NCI-H187 (cell line): ENCODE measurements around the gene TUG1.

Experiments used
- DNase-seq, 2 experiments: peaks; one replicate each; lab custom pipeline; 2025; lab: John Stamatoyannopoulos, UW

TUG1 gene

DNA sequence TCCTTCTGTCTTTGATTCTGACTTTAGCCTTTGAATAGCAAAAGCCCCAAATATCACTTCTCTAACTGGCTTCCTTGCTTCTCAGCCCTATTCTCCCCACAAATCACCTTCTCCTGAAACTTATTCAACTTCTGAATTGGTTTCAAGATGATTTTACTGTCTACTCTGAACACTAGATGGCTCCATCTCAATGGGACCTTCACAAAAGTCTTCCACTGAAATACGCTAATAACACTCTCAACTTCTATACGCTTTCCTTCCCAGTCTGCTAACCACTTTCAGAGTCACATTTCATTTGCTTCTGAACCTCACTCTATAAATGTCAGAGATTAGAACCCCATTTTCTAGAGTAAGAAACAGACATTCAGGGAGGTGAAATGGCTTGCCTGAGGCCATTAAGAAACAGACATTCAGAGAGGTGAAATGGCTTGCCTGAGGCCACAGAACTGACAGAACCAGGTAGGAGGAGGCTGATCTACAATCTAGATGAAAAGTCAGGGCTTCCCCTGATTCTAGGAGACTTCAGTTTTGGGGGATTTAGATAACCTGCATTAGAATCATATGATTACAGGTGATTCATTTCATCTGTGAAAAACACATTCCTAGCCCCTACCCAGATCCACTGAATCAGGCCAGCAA, 21.1 kb upstream of the TUG1 start:
- no peak for DNase-seq

DNA sequence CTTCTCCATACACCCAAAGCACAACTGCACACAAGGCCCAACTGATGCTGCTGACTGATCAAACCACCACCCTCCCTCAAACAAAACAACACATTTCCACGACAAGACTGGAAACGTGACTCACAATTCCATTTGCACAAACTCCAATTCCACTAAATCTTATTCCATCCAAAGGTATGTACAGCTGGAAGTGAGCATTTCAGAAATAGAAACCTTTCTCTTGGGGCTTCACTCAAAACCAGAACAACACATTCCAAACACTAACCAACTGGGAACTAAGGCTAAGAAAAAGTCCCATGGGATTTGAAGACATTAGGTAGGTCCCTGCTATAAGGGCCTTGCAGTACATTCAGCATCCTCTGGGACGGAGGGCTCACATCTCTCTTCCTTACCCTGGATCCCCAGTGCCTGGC, 20.1 kb upstream of the TUG1 start:
- DNase-seq: no peak

DNA sequence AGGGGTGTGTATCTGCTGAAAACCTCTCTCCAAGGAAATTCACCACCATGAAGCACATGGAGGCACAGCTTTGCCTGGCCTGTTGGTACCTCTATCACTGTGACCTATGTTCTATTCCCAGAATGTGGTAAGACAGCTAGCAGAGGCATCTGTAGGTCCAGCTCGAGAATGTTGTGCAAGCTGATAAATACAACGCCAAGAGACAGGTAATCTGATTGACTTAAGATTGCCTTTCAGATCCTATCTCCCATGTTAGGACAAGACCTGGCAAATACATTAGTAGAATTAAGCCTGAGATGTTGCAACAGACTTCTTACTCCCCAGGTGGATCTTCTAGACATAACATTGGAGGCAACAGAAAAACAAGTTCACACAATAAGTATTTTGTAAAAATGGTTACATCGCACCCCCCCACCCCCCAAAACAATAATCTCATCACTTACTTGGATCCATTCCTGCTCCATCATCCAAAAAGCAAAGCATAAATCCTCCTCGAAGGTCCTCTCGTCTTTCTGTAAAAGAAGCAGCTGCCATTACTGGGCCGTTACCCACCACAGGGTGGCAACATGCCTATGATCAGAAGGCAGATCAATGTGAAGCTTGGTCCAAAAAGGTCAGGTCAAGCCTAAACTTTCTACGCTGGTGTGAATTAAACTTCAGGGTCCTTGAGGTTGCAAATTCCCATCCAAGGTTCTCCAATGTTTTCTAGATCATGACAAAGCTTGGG, 19.0 kb upstream of the TUG1 start:
- no peak for DNase-seq

DNA sequence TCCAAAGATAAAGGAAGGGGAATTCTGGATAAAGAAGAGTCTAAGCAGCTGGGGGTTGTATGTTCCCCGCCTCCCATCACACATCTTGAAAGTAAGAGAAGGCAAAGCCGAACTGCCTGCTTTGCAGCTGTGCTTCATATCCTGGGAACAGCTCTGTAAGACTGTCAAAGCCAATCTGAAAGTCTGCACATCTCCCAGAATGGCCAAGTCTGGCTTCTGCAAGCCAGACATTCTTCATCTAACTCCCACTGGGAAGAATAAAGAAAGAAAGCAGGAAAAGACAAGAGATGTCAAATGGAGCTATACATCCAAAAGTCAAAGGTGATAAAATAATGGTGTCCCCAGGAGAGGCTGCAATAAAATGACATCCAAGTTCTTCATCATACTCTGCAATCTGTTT, 15.9 kb upstream of the TUG1 start:
- DNase-seq: no peak

DNA sequence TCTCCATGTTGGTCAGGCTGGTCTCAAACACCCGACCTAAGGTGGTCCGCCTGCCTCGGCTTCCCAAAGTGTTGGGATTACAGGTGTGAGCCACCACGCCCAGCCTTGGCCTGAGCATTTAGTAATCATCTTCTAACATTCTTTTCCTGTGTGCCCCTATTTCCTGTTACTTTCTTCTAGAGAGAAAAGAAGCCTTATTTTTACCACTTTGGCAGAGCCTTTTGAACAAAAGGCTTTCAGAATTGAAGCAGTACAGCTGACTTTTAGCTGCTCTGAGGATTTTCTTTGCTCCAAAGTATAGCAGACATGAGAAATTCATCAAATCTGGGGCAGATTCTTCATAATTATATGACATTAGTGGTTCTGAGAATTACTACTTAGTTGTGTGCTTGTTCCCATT, 13.9 kb upstream of the TUG1 start:
- no peak for DNase-seq

DNA sequence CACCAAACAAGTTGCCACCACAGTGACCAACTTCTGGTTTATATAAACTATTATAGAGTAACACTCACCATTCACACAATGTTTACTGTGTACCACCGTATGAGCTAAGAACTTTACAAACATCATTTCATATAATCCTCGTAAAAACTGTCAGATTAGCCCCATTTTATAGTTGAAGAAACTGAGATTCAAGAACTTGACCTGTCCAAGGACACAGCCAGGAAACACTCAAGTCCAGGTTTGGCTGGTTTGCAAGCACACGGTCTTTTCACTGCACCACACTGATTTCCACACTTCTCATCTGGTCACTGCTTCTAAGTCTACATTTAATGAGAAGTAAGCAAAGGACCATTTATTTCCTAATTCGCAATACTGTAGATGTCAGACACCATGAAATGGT, 4.2 kb upstream of the TUG1 start:
- no peak for DNase-seq

DNA sequence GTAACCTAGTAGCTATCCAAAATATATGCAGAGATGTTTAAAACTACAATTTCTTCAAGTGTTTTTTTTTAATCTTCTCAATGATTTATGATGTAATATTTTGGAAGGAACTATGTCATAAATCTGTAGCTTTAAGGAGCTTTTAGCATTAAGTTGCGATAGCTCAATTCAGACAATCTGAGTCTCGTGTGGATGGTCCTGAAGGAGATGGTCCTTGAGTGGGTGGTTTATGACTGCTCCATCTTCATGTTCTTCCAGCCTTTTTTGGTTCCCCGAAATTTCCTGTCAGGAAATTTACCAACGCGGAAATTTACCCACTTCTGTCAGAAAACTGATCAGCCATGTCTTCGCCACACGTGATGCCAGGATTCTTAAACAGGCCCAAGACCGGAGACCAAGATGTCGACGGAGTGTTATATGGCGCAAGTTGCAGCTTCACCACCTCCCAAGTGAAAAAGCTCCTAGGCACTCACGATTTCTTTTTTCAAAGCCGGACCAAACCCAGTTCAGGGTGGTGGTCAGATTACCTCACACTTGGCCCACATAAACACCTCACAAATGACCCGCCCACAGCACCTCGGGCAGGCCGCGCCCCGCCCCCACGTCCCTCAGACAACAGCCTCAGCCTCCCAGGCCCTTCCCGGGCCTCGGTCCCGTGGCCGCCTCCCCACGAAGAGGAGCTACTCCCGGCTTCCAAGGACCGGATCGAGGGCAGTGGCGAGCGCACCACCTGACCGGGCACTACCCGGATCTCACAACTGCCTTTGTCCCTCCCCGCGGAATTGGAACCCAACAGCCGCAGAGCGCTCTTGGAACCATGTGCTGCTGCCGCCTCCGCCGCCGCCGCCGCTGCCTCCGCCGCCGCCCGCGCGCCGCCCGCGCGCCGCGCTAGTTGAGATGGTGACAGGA, 796 bp upstream of the TUG1 start, which contains the start of gene MORC2:
Gene MORC2 (minus strand): TSS at position 760 of the 909 bp plus-strand sequence. CDS start 885 bp downstream, outside the sequence.
- DNase-seq: peak in 1 of 2 experiments; percentile 16

DNA sequence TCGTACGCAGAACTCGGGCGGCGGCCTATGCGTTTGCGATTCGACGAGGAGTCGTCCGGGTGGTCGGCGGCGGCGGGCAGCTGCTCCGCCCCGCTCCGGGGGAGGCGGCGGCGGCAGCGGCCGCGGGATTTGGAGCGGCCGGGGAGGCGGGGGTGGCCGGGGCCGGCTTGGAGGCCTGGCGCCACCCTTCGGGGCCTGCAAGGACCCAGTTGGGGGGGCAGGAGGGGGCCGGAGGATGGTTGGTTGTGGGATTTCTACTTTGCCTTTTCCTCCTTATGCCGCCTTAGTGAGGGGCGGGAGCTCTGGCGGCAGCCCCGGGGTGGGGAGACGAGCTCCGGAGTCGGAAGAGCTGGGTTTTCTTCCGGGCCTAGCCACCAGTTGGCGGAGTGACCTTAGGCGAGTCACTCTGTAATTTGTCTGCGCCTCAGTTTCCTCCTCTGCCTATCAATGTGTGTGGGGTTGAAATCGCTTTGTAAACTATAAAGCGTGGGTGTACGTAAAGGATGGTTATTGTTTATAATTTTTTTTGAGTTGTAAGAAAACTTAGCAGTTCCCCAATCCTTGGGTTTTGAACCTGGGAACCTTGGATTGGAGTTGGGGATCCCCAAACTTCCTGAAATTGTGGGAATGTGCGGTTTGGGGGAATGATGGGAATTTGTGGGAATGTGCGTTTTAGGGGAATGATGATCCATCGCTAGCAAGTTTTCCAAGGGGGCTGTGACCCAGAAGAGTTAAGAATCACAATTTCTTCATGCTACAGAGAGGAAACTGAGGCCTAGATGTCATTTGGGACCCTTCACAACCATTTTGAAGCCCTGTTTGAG, 679 bp downstream of the TUG1 start:
- no peak for DNase-seq

DNA sequence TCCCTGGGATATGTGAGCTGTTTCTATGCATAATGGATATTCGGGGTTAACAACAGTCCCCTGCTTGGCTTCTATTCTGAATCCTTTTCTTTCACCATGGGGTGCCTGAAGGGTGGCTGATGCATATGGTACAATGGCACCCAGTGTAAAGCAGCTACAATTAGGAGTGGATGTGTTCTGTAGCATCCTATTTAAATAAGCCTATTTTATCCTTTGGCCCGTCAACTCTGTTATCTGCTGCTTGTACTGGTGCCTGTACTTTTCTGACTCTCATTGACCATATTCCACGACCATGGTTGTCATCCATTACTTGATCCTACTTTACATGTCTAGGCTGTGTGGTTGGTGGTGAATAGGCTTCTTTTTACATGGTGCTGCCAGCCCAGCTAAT, 1.3 kb downstream of the TUG1 start:
- DNase-seq: no peak

DNA sequence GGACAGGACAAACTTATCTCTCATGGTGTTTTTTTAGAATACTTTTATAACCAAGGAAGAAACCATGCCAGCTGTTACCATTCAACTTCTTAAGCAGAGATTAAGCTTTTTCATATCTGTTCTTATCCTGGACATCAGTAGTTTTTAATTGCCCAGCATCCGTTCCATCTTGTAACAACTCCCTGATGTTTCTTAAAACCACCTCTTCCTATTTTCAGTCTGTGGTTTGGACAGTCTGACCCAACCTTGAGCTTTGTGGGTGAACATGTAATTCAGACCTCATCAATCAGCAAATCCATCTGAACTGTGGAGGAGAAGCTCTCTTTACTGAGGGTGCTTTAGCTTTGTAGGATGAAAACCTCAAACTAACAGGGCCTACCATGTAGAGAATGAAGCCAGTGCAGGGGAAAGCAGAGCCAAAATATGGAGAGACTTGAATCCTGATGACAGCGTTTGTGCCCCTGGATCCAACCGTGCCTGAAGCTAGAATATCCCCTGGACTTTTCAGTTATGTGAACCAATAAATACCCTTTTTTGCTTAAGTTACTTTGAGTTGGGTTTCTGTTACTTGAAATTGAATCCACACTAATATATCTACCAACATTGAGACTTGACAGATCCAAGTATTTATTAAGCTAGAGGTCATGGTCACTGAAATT, 9.4 kb downstream of the TUG1 start:
- DNase-seq: no peak

DNA sequence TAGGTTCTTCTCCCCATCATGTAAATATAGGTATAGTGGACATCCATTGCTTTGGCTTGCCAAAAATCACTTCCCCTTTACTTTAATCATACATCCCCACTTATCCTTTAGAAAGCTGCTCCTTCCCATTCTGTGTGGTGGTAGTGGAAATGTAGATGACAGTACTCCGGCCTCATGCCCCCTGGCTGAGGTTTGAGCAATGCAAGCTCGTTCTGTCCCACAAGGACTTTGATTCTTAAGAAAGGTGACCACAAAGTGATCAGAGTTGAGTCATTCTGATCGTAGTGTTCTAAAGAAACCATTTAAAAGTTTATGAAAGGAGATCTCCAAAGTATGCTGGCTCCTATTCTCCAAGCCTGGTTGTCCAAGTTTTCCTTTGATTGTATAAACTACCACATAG, 10.9 kb downstream of the TUG1 start:
- DNase-seq: no peak

DNA sequence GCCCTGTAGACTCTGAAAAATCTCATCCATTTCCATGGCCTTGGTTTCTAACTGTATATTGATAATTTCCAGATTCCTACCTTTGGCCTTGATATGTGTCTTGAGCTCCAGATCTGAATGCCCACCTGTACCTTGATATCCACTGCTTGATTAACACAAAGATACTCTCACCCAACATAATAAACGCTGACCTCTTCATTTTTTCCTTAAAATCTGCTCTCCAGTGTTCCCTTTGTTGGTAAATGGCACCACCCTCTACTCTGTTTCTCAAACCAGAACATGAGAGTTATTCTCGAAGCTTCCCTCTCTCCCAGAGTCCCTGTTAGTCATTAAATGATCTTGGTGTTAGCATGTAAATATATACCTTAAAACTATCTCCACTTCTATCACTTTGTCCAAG, 13.4 kb downstream of the TUG1 start:
- no peak for DNase-seq

DNA sequence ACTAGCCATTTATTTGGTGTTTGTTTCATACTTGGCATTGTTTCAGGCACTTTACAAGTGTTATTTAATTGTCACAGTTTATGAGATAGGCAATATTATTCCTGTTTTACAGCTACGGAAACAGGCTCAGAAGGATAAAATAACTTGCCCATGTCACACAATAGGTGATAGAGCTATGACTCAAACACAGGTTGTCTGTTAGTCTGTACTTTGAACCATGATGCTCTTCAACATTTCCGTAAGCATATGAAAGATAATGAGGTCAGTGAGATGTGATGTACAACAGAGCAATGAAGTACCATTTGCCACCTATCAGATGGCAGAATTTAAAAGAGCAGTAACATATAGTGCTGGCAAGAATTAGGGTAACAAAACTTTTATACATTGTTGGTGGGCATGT, 15.3 kb downstream of the TUG1 start:
- DNase-seq: no peak

DNA sequence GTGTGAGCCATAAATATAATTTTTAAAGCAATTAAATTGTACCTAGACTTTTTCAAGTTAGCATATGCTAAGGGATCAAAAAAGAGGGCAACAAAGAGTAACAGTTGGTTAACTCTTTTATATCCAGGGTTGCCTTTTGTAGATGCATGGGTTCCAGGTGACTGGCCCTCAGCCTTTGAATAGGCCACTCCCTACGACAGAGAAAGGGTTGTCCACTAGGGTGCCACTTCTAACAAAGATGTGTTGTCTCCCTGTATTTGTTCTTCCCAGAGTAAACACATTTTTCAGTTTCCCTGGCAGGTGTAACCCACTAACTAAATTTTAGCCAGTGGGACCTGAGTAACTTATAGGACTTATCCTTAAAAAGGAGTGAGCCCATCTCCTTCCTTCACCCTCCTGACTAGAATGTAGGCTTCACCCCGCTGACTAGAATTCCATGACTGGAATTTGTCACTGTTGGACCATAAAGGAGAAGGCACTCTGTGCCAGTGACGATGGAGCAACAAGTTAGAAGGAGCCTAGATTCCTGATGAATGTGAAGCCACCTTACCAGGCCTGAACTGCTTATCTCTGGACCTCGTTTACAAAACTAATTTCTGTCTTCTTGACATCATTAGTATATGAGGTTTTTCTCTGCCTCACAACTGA, 16.6 kb downstream of the TUG1 start:
- DNase-seq: no peak

DNA sequence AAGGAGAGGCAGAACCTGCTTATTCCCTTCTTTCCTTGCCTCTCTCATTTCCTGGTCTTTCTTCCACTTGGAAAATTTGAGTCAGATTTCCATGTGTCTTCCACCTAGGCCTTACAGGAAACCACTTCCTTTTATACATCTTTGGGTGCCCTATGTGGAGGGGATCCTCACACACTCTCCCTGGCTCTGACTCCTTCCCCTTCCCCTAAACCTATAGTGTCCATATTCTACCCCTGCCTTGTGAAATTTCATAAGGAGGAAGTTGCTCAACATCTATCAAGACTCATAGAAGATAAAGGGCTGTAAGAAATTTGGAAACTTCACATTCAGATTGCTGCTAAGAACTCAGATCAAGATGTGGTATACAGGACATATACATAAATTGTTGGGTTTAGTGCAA, 20.4 kb downstream of the TUG1 start:
- DNase-seq: no peak

DNA sequence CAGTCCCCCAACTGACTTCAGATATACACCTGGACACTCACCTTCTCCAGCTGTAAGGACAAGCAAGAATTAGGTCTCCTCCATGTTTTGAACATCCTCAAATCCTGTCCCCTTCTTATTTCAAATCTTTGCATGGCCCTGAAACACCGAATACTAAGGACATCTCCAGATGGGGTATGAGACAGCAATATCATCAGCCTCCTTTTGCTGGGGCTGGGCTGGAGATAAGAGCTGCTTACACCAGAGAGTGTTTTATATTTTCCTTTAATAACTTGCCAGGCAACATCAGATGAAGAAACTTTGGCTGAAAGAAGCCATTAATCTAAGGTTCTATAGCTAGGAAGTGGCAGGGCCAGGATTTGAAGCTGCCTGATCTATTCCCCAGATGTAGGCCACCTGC, 21.6 kb downstream of the TUG1 start:
- DNase-seq: no peak

DNA sequence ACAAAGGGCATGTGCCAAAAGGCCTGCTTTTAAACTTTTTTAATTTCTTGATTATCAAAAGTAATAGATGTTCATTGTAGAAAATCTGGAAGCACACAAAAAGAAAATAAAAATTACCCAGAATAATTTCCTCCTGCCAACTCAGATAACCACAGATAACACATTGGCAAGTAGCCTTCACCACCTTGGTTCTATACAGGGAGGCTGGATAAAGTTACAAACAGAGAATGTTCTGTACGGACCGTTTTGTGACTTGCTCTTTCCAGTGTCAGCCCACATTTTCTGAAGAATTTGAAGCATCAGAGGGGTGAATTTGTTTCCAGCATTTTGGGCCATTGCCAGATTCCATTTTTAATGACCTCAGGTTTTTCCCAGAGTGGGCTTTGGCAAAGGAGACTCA, 23.5 kb downstream of the TUG1 start:
- DNase-seq: no peak

DNA sequence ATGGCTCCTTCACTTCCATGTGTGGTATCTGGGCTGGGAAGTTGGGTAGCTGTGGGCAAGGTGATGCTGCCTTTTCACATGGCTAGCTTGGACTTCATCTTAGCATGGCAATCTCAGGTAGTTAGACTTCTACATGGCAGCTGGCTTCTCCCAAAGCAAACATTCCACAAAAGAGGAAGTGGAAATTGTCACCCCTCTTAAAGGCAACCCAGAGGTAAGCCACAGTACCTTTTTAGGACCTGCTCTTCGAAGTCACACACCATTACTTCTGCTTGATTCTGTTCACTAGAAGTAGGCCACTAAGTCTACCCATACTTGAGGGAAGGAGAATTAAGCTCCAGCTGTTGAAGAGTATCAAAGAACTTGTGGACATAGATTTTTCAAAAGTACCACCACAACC, 25.9 kb downstream of the TUG1 start:
- no peak for DNase-seq

DNA sequence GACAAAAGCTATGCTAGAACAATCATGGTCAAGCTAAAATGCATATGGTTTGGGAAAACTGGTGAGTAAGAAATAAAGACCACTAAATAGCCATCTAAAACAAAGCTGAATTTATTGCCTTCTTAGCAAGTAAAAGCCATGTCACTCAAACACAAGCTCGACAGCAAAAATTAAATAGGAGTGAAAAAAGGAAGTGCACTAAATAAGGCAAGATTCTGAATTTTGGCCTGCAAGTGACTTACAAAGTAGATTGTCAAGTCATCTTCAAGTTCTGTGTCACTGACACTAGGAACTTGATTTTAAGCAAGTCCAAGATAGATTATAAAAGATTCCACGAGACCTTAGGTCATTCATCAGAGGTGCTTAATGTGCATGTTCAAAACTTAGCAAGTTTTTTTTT, 27.4 kb downstream of the TUG1 start:
- DNase-seq: no peak

DNA sequence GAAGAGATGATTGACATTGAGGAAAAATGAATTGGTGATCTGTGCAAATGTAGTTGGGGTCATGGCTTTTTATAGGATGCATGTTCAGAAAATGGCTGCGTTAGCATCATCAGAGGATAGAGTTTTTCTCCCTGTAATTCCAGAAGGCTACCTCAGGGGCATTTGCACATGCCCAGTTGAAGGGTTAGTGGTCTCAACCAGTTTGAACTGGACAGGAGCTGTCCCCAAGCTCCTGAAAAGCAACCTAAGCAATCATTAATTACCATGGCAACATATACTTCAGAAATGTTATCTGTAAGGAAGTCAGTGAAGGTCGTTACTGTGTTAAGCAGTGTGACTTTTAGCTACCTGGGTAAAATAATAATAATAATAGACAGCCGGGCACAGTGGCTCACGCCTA, 29.3 kb downstream of the TUG1 start:
- no peak for DNase-seq
